ENCODE measurements around the gene RAD9A.

The RAD9A gene

GRCh38 chr11:67391304-67392182, at the start of gene RAD9A:
Gene RAD9A, plus strand, starts transcription at chr11:67391986. Its CDS starts 59 bp downstream, at chr11:67392045.
- peak; percentile 80 for DNase-seq (ENCODE audit: low read depth, low spot score)

DNA sequence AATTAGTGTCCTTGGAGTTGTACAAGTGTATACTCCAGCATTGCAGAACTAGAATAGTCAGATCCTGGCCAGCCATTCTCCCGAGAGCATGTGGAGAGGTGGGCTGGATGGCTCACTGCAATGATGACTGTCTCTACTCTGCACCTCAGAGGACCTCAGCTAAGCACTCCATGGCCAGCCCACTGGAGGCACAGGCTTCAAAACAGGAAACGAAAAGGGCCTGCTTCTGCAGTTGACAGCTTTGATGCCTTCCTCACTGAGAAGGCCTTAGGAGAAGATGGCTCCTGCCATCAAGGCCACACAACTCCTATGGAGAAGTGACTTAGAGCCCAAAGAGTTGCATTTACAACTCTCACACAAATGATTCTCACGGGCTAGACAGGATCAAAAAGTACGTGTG, 47.5 kb upstream of the RAD9A start:
- no peak for DNase-seq (ENCODE audit: low read depth, low spot score)

GRCh38 chr11:67345247-67345919, 46.4 kb upstream of the RAD9A start:
- DNase-seq (ENCODE audit: low read depth, low spot score), result no peak

- DNase-seq (ENCODE audit: low read depth, low spot score), result no peak
Observed at GRCh38 chr11:67345920-67346819, 45.6 kb upstream of the RAD9A start.

DNA sequence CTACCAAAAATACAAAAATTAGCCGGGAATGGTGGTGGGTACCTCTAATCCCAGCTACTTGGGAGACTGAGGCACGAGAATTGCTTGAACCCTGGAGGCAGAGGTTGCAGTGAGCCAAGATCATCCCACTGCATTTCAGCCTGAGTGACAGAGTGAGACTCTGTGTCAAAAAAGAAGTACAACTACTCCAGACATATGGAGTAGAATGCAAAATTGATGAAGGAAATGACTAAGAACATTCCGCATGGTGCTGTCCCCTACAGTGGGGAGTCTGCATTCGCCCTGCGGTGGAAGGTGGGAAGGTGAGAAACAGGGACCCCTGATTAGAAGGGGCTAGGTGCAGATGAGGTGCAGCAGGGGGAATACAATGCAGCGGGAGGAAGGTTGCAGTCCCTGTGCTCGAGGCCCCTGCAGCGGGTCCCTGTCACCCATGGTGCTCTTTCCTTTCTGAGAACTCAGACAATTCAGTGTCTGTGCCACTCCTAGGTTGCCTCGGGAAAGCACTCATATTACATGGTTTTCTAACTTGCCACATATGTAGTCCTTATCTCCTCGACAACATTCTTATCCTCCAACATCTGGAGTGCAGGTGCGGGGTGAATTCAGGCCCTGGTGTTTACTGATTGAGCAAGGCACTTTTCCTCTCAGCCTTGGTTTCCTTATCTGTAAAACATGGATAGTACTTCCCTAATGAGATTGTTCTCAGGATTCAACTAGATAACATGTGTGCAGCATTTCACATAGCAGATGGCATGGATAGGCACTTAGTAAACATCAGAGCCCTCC, 43.6 kb upstream of the RAD9A start:
- DNase-seq (ENCODE audit: low read depth, low spot score), result no peak

DNA sequence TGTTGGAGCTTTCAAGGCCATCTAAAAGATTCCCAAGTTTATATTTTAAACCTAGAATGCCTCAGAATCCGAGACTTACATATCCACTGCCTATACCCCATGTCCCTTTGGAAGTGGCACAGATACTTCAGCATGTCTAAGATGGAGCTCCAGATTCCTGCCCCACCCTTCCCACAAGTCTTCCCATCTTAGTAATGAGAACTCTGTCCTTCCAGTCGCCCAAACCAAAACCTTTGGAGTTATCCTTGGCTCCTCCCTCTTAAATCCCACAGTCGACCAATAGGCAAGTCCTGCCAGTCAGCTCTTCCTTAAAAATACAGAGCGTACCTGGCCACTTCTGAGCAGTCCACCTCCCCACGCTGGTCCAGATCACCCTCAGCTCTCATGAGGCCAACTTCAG, 42.8 kb upstream of the RAD9A start:
- no peak for DNase-seq (ENCODE audit: low read depth, low spot score)

GRCh38 chr11:67349457-67349856, 42.3 kb upstream of the RAD9A start:
- no peak for DNase-seq (ENCODE audit: low read depth, low spot score)

GRCh38 chr11:67349928-67350465, 41.8 kb upstream of the RAD9A start:
- no peak for DNase-seq (ENCODE audit: low read depth, low spot score)

DNA sequence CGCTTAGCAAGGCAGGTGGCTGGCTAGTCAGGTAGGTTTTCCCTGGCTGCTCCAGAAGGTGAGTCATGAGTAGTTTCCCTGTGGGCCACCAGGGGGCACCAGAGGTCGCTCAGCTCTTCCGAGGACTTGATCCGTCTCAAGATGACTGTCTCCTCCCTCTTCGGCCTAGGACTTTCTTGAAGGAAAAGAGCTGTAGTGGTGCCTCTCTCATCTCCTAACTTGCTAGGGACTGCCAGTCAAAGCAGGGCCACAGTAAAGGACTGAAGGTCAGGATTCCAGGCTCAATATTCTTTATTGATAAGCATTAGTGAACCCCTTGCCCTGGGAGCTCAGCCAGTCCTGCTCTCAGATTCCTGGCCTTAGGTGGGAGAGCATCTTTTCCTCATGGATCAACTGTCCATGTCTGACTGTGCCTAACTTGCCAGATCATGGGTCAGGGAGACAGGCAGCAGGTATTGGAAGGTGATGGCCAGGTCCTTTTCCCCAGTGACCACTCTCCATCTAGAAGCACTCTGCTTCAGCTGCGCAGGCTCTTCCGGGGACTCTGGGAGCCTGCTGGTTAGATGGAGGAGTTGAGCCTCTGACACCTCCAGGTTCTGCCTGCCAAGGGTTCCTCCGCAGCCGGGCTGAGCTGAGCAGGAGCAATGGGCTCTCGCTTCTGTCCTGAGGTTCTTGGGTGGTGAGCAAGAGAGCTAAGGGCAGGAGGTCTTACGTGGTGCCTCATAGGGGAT, 40.3 kb upstream of the RAD9A start:
- DNase-seq (ENCODE audit: low read depth, low spot score), result no peak

- no peak for DNase-seq (ENCODE audit: low read depth, low spot score)
Observed at GRCh38 chr11:67352546-67353316, 39.1 kb upstream of the RAD9A start.

DNA sequence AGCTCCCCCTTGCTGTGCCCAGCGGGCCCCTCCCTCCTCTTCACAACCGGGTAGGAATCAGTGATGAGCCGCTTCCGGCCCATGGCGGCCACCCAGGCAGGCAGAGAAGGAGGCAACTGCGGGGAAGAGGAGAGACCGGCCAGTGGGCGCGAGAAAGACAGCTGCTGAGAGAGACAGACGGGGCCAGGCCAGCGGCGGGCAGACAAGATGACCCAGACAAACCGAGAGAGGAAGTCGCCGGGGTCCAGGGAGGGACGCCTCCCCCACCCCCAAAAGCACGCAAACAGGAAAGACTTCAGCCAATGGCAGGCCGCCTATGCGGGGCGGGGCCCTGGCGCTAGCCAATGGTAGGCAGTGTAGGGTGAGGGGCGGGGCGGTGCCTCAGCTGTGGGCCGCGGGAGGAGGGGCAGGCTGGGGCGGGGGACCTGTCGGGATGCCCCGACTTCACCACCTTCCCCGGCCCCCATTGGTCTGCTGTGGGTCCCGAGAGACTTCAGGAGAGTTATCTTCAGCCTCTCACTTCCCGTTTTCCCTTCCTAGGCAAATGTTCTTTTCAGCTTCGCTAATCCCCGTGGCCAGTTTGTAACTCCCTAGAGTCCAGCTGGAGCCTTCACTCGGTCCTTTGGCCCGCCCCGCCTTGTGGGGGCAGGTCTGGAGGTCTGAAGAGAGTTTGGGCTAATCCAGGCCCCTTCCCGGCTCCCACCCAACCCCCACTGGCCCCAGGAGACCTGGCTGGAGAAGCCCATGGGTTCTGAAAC, 38.3 kb upstream of the RAD9A start, which contains the start of gene POLD4:
TSS of gene POLD4 (minus strand) at position 230 of the 758 bp plus-strand sequence. CDS start at position 83, 147 bp downstream.
- peak; percentile 84 for DNase-seq (ENCODE audit: low read depth, low spot score)

GRCh38 chr11:67354075-67355022, 37.4 kb upstream of the RAD9A start:
- DNase-seq (ENCODE audit: low read depth, low spot score), result no peak

GRCh38 chr11:67355023-67355793, 36.6 kb upstream of the RAD9A start:
- DNase-seq (ENCODE audit: low read depth, low spot score), result no peak

GRCh38 chr11:67355794-67356386, 35.9 kb upstream of the RAD9A start:
- DNase-seq (ENCODE audit: low read depth, low spot score), result no peak

DNA sequence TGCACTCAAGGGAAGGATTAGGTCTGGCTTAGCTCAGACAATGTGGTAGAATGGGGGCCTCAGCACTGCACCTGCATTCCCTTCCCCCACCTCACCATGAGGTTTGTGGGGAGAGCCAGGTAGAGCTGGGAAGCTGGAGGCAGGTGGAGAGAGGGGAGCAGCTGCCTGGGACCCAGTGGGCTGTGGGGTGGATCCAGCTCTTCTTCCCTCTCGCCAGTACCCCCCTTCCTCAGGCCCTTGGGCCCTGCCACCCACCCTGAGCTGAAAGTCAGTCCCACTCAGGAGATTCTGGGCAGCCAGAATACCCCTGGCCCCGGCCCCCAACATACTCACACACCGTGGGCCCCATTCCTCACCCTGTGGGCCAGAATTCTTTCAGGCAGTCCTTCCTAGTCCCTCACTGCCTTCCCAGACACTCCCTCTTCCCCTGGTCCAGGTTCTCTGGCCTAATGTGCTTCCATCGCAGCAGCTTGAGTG, 35.4 kb upstream of the RAD9A start:
- DNase-seq (ENCODE audit: low read depth, low spot score), result no peak

Data from smooth muscle cell of the brain vasculature (primary cell).